G401 (cell line): ENCODE results near the gene EXOSC2. TPM values are rescaled to one million over a fixed set of nuclear protein-coding genes. Genes with fewer than 3 reads are reported as not detected.

ENCODE experiments used
- DNase-seq: peaks from one replicate; pipeline ENCODE4 v3.0.0-alpha.2; 2015; ENCODE audit warnings: low spot score
- in situ Hi-C: cut with HindIII; loops from 2 replicates; pipeline ENCODE4 v1.10.0; 2016; ENCODE audit warnings: low sequenced_read_pairs, mixed read lengths
- total RNA-seq: library from RNA; depleted of rRNA; stranded (reverse); fragments of >200 nt; shearing (Covaris generic); gene quantifications from 2 replicates; pipeline ENCODE4 v1.2.3, GENCODE V29; 2014; rRNA removed

The EXOSC2 gene
- 41.5 and 66.4 TPM in 2 replicates for total RNA-seq

- DNase-seq = peak; percentile 99
- in situ Hi-C loops = no loop called here
Observed at GRCh38 chr9:130693426-130694191, at the start of gene EXOSC2. Gene EXOSC2 (plus strand): TSS chr9:130693780. CDS start chr9:130693792, 12 bp downstream.

- in situ Hi-C loops = no loop called here
- DNase-seq = no peak
Observed at GRCh38 chr9:130651221-130651620, 42.4 kb upstream of the EXOSC2 start.

- DNase-seq = no peak
- in situ Hi-C loops = no loop called here
Observed at GRCh38 chr9:130651752-130652151, 41.8 kb upstream of the EXOSC2 start.

GRCh38 chr9:130654879-130655278 is 38.7 kb upstream of the EXOSC2 start:
- in situ Hi-C loops = no loop called here
- DNase-seq = no peak

- in situ Hi-C loops = no loop called here
Observed at GRCh38 chr9:130658893-130659698, 34.5 kb upstream of the EXOSC2 start.

GRCh38 chr9:130659699-130660248 is 33.8 kb upstream of the EXOSC2 start:
- in situ Hi-C loops = no loop called here
- DNase-seq = no peak

More at GRCh38 chr9:130658893-130659698, 34.5 kb upstream of the EXOSC2 start:
- DNase-seq = no peak

- in situ Hi-C loops = no loop called here
- no peak for DNase-seq
Observed at GRCh38 chr9:130660326-130660682, 33.3 kb upstream of the EXOSC2 start.

GRCh38 chr9:130660683-130661450 is 32.7 kb upstream of the EXOSC2 start:
- DNase-seq = no peak
- in situ Hi-C loops = no loop called here

- in situ Hi-C loops = no loop called here
- DNase-seq = no peak
Observed at GRCh38 chr9:130661451-130662098, 32.0 kb upstream of the EXOSC2 start.

- in situ Hi-C loops = no loop called here
- no peak for DNase-seq
Observed at GRCh38 chr9:130662099-130662969, 31.2 kb upstream of the EXOSC2 start.

- DNase-seq = no peak
- in situ Hi-C loops = no loop called here
Observed at GRCh38 chr9:130662970-130663257, 30.7 kb upstream of the EXOSC2 start.

- DNase-seq = no peak
- in situ Hi-C loops = no loop called here
Observed at GRCh38 chr9:130663258-130663976, 30.2 kb upstream of the EXOSC2 start.

GRCh38 chr9:130663977-130664250 is 29.7 kb upstream of the EXOSC2 start:
- DNase-seq = no peak
- in situ Hi-C loops = no loop called here

- in situ Hi-C loops = no loop called here
- DNase-seq = no peak
Observed at GRCh38 chr9:130664251-130665028, 29.1 kb upstream of the EXOSC2 start, which contains the start of gene PRDM12. Gene PRDM12 (plus strand): TSS chr9:130664594. CDS start chr9:130664654, 60 bp downstream.

GRCh38 chr9:130665029-130665430 is 28.6 kb upstream of the EXOSC2 start:
- in situ Hi-C loops = no loop called here
- no peak for DNase-seq

GRCh38 chr9:130665431-130666392 is 27.9 kb upstream of the EXOSC2 start:
- no peak for DNase-seq
- in situ Hi-C loops = no loop called here
